HepG2 (cell line): ENCODE results near the gene NME7. TPM values are rescaled to one million over a fixed set of nuclear protein-coding genes. Genes with fewer than 3 reads are reported as not detected.
A peak's percentile ranks its signal among the peaks of the same experiment; 100 is the strongest.

Experiments
- DNMT3B ChIP-seq: conservative IDR thresholded peaks from 2 replicates; pipeline ENCODE4 v1.6.1; 2016; ENCODE audit warnings: missing biosample characterization, control low read depth
- GABPA ChIP-seq, 2 experiments: IDR thresholded peaks; 2 replicates each; pipeline ENCODE4 v1.6.1; 2011 to 2016; ENCODE audit warnings: low read depth in 2 of 2, low read length in 1 of 2, missing biosample characterization in 1 of 2, missing genetic modification characterization in 1 of 2
- IRX3 ChIP-seq: sonication (generic); formaldehyde crosslinking; IDR thresholded peaks from 2 replicates; pipeline ENCODE4 v1.8.1; 2023; ENCODE audit warnings: mild to moderate bottlenecking, low read depth, missing genetic modification reagents, borderline replicate concordance
- NFKBIZ ChIP-seq: IDR thresholded peaks from 2 replicates; pipeline ENCODE4 v1.6.1; 2018; ENCODE audit warnings: missing genetic modification reagents, missing compliant biosample characterization
- SOX13 ChIP-seq, 3 experiments: fragments of 450-650 bp in 1 of 3; sonication (generic) in 1 of 3; formaldehyde crosslinking in 1 of 3; IDR thresholded peaks in 2 of 3; conservative IDR thresholded peaks in 1 of 3; 2 replicates each; pipeline versions ENCODE4 v1.5.0 to v1.6.1; 2016 to 2020; ENCODE audit warnings: antibody characterized with exemption in 1 of 3, mild to moderate bottlenecking in 1 of 3, missing compliant biosample characterization in 1 of 3, missing genetic modification reagents in 1 of 3, moderate library complexity in 1 of 3
- ZFP82 ChIP-seq: sonication (generic); formaldehyde crosslinking; IDR thresholded peaks from 2 replicates; pipeline ENCODE4 v1.5.1; 2020; ENCODE audit warnings: mild to moderate bottlenecking, missing genetic modification reagents, borderline replicate concordance
- ZNF136 ChIP-seq: sonication (generic); formaldehyde crosslinking; IDR thresholded peaks from 2 replicates; pipeline ENCODE4 v1.8.1; 2022; ENCODE audit warnings: low read depth, mild to moderate bottlenecking, moderate library complexity, missing genetic modification reagents
- ZNF232 ChIP-seq: sonication (generic); formaldehyde crosslinking; IDR thresholded peaks from 2 replicates; pipeline ENCODE4 v1.4.0; 2020; ENCODE audit warnings: missing genetic modification reagents, borderline replicate concordance
- ZNF354B ChIP-seq: sonication (generic); formaldehyde crosslinking; IDR thresholded peaks from 2 replicates; pipeline ENCODE4 v1.8.0; 2022; ENCODE audit warnings: mild to moderate bottlenecking, missing genetic modification reagents
- ZSCAN21 ChIP-seq: sonication (generic); formaldehyde crosslinking; IDR thresholded peaks from 2 replicates; pipeline ENCODE4 v1.8.0; 2022; ENCODE audit warnings: mild to moderate bottlenecking, missing genetic modification reagents, moderate library complexity, borderline replicate concordance
- polyA plus RNA-seq, 8 experiments: library from polyadenylated mRNA; depleted of rRNA in 3 of 8; stranded (reverse) in 7 of 8; unstranded in 1 of 8; fragments of >200 nt; fragmentation: Illumina TruSeq in 4 of 8; extraction: Trizol in 4 of 8; gene quantifications; 2 replicates each; pipeline versions ENCODE4 v1.2.1 to v1.2.3, GENCODE V29; 2011 to 2016; ENCODE audit warnings: low read depth in 4 of 8, missing spikeins in 1 of 8, mixed read lengths in 1 of 8; ENCODE audit not compliant: insufficient read depth in 1 of 8
- total RNA-seq, 5 experiments: library from RNA; depleted of rRNA; stranded (reverse); fragments of >200 nt; fragmentation: Illumina TruSeq; extraction: Trizol; gene quantifications; 2 replicates each; pipeline ENCODE4 v1.2.3, GENCODE V29; 2016; ENCODE audit warnings: low read depth in 1 of 5
- TF ChIP-seq, protein P1 (sequence below): sonication (generic); formaldehyde crosslinking; IDR thresholded peaks from 2 replicates; pipeline ENCODE4 v1.5.0; 2020; ENCODE audit warnings: missing genetic modification reagents
- TF ChIP-seq, protein P2 (sequence below): sonication (generic); formaldehyde crosslinking; IDR thresholded peaks from 2 replicates; pipeline ENCODE4 v1.4.0; 2020; ENCODE audit warnings: missing genetic modification reagents, borderline replicate concordance
- TF ChIP-seq, protein P3 (sequence below): IDR thresholded peaks from 2 replicates; pipeline ENCODE4 v1.6.1; 2018; ENCODE audit warnings: missing genetic modification reagents, mild to moderate bottlenecking, missing compliant biosample characterization
- TF ChIP-seq, protein P4 (sequence below): sonication (generic); formaldehyde crosslinking; IDR thresholded peaks from 2 replicates; pipeline ENCODE4 v1.4.0; 2020; ENCODE audit warnings: mild to moderate bottlenecking, missing genetic modification reagents, borderline replicate concordance
- TF ChIP-seq, protein P5 (sequence below): sonication (generic); formaldehyde crosslinking; IDR thresholded peaks from 2 replicates; pipeline ENCODE4 v1.9.0; 2021; ENCODE audit warnings: missing genetic modification reagents, mild to moderate bottlenecking, borderline replicate concordance
- TF ChIP-seq, protein P6 (sequence below): sonication (generic); IDR thresholded peaks from 2 replicates; pipeline ENCODE4 v1.6.1; 2016; ENCODE audit warnings: low read depth, borderline replicate concordance

NME7 gene
- total and polyA plus RNA-seq, 2 of the 13 experiments (the other 11 are each of a cell fraction or from before 2014, with no cell fraction given): 9.4 to 22.5 TPM

DNA sequence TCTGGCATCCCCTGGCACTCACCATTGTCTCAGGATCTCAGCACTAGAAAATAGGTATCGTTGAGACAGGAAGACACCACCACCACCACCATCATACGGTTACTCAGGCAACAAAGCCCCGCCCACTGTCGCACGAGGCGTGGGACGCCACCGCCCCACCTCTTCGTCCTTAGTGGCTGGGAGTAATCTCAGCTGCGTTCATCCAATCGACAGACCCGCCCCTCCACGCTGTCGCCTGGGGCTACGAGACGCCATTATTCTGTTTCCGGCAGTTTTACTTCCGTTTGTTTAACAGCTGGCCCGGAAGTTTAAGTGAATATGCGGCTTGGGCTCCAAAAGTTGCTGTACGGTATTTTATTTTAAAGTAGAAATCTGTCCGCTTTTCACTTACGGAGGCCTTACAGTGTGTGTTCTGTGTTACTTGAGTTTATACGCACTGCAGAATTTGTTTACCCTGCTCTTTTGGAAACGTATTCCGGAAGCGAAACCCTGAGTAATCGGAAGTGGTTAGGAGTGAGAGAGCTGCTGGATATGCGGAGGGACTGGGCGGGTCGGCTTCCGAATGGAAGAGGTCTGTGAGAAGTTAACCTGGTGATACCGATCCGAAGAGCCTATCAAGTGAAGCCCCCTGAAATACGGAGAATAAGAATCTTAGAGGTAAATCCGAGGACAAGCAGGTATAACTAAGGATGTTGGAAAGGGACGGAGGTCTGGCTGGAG lies at the start of gene NME7, which contains the start of gene BLZF1 (continued):
- no peak for TF ChIP-seq SOX13 (IDR thresholded peaks at IDR 0.05)
- TF ChIP-seq SOX13 (CRISPR knock-in tag; conservative IDR thresholded peaks at IDR 0.05 in 1 of 2, IDR thresholded peaks at IDR 0.05 in 1 of 2): no peak
- no peak for TF ChIP-seq ZFP82 (CRISPR knock-in tag)
- TF ChIP-seq, protein P1, sequence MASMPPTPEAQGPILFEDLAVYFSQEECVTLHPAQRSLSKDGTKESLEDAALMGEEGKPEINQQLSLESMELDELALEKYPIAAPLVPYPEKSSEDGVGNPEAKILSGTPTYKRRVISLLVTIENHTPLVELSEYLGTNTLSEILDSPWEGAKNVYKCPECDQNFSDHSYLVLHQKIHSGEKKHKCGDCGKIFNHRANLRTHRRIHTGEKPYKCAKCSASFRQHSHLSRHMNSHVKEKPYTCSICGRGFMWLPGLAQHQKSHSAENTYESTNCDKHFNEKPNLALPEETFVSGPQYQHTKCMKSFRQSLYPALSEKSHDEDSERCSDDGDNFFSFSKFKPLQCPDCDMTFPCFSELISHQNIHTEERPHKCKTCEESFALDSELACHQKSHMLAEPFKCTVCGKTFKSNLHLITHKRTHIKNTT (CRISPR knock-in tag): no peak
- TF ChIP-seq, protein P2, sequence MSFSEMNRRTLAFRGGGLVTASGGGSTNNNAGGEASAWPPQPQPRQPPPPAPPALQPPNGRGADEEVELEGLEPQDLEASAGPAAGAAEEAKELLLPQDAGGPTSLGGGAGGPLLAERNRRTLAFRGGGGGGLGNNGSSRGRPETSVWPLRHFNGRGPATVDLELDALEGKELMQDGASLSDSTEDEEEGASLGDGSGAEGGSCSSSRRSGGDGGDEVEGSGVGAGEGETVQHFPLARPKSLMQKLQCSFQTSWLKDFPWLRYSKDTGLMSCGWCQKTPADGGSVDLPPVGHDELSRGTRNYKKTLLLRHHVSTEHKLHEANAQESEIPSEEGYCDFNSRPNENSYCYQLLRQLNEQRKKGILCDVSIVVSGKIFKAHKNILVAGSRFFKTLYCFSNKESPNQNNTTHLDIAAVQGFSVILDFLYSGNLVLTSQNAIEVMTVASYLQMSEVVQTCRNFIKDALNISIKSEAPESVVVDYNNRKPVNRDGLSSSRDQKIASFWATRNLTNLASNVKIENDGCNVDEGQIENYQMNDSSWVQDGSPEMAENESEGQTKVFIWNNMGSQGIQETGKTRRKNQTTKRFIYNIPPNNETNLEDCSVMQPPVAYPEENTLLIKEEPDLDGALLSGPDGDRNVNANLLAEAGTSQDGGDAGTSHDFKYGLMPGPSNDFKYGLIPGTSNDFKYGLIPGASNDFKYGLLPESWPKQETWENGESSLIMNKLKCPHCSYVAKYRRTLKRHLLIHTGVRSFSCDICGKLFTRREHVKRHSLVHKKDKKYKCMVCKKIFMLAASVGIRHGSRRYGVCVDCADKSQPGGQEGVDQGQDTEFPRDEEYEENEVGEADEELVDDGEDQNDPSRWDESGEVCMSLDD (CRISPR knock-in tag): no peak
- TF ChIP-seq, protein P3, sequence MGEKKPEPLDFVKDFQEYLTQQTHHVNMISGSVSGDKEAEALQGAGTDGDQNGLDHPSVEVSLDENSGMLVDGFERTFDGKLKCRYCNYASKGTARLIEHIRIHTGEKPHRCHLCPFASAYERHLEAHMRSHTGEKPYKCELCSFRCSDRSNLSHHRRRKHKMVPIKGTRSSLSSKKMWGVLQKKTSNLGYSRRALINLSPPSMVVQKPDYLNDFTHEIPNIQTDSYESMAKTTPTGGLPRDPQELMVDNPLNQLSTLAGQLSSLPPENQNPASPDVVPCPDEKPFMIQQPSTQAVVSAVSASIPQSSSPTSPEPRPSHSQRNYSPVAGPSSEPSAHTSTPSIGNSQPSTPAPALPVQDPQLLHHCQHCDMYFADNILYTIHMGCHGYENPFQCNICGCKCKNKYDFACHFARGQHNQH: no peak; the same call in none of the 2 replicates
- TF ChIP-seq GABPA (IDR thresholded peaks at IDR 0.05; ENCODE audit: low read depth, low read length): peak; percentile 72
- TF ChIP-seq GABPA (CRISPR knock-in tag; IDR thresholded peaks at IDR 0.05; ENCODE audit: low read depth): peak; percentile 97
- TF ChIP-seq, protein P4, sequence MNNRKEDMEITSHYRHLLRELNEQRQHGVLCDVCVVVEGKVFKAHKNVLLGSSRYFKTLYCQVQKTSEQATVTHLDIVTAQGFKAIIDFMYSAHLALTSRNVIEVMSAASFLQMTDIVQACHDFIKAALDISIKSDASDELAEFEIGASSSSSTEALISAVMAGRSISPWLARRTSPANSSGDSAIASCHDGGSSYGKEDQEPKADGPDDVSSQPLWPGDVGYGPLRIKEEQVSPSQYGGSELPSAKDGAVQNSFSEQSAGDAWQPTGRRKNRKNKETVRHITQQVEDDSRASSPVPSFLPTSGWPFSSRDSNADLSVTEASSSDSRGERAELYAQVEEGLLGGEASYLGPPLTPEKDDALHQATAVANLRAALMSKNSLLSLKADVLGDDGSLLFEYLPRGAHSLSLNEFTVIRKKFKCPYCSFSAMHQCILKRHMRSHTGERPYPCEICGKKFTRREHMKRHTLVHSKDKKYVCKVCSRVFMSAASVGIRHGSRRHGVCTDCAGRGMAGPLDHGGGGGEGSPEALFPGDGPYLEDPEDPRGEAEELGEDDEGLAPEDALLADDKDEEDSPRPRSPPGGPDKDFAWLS (CRISPR knock-in tag): no peak
- TF ChIP-seq, protein P5, sequence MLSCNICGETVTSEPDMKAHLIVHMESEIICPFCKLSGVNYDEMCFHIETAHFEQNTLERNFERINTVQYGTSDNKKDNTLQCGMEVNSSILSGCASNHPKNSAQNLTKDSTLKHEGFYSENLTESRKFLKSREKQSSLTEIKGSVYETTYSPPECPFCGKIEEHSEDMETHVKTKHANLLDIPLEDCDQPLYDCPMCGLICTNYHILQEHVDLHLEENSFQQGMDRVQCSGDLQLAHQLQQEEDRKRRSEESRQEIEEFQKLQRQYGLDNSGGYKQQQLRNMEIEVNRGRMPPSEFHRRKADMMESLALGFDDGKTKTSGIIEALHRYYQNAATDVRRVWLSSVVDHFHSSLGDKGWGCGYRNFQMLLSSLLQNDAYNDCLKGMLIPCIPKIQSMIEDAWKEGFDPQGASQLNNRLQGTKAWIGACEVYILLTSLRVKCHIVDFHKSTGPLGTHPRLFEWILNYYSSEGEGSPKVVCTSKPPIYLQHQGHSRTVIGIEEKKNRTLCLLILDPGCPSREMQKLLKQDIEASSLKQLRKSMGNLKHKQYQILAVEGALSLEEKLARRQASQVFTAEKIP (CRISPR knock-in tag): no peak
- TF ChIP-seq, protein P6, sequence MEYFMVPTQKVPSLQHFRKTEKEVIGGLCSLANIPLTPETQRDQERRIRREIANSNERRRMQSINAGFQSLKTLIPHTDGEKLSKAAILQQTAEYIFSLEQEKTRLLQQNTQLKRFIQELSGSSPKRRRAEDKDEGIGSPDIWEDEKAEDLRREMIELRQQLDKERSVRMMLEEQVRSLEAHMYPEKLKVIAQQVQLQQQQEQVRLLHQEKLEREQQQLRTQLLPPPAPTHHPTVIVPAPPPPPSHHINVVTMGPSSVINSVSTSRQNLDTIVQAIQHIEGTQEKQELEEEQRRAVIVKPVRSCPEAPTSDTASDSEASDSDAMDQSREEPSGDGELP: peak; percentile 94
- TF ChIP-seq IRX3 (CRISPR knock-in tag): no peak
- TF ChIP-seq ZSCAN21 (CRISPR knock-in tag): peak; percentile 25; the same call in 1 of the 2 replicates
- no peak for TF ChIP-seq ZNF354B
- TF ChIP-seq NFKBIZ (CRISPR knock-in tag): no peak
- 0 out of 2 replicates have a peak, but pooled peaks have one; percentile 43 for TF ChIP-seq DNMT3B (CRISPR knock-in tag)
- no peak for TF ChIP-seq ZNF136
- peak; percentile 19; the same call in 1 of the 2 replicates for TF ChIP-seq ZNF232 (CRISPR knock-in tag)
